GM18507 (cell line): Measurements from ENCODE around the gene C1orf210.
A peak's percentile ranks its signal among the peaks of the same experiment; 100 is the strongest.

Experiments
- DNase-seq: peaks from one replicate; pipeline ENCODE4 v3.0.0; 2011; ENCODE audit warnings: low read depth; ENCODE audit not compliant: insufficient read length; ENCODE audit errors: extremely low spot score
- FAIRE-seq: peaks from 2 replicates; lab custom pipeline; 2011; peaks lifted over from hg19 to GRCh38; lab: Jason Lieb, UNC

C1orf210 gene

GRCh38 chr1:43256675-43257570, 28.5 kb downstream of the C1orf210 start:
- no peak for DNase-seq
- FAIRE-seq = no peak

GRCh38 chr1:43255438-43256210, 29.8 kb downstream of the C1orf210 start:
- DNase-seq (no peak), FAIRE-seq (no peak)

- FAIRE-seq (no peak), DNase-seq (no peak)
Measured at GRCh38 chr1:43253876-43254275, 31.5 kb downstream of the C1orf210 start.

DNA sequence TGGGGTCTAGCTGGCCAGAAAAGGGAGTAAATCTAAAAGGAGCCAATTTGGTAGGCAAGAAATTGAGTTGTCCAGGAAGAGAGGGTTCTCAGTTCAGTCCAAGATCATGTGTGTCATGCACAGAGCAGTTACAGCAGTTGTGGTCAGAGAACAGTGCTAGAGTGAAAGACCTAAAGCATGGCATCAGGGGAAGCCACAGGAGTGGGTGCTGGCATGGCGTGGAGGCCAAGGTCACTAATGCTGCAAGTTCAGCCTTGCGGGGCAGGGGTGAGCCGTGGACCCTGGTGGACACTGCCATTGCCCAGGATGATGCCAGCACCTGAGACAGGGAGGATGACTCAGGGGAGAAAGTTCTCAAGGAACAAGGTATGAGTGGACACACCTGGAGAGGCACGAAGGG, 32.2 kb downstream of the C1orf210 start:
- no peak for DNase-seq
- no peak for FAIRE-seq

DNA sequence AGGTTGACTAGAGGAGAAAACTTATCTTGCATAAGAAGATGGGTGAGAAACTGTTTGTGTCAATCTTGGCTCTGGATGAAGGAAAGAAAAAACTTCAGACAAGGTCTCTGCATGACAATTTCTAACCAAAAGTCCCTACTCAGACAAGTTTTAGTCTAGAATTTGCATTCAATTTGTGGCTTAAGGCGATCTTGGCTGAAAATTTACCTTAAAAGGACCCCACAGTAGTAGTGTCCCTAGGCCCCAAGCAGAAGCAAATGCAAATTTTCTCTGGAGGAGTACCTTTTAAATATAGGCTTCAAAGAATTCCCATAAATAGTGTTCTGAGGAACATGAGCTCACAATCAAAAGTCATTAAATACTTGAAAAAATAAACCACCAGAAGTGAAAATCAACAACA, 33.2 kb downstream of the C1orf210 start:
- FAIRE-seq = no peak
- no peak for DNase-seq

- FAIRE-seq = no peak
Measured at GRCh38 chr1:43251024-43251423, 34.4 kb downstream of the C1orf210 start.

DNA sequence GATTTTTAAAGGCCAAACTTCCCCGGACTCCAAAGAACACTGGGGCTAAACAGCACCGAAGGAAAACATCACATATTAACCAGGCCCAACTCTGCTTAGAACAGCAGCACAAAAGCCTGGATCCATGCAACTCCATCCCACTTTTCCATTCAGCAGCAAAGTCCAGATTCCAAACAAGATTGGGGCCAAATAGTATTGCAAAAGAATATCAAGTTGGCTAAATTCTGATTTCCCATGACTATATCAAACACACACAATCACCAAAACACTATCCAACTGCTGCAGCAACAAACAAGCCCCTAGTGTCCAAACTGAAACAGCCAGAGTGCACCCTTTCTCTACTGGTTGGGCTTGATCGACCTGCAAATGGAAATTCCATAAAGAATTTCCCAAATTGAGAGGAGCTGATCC, 35.0 kb downstream of the C1orf210 start:
- DNase-seq (no peak), FAIRE-seq (no peak)

More at GRCh38 chr1:43251024-43251423, 34.4 kb downstream of the C1orf210 start:
- DNase-seq = no peak

DNA sequence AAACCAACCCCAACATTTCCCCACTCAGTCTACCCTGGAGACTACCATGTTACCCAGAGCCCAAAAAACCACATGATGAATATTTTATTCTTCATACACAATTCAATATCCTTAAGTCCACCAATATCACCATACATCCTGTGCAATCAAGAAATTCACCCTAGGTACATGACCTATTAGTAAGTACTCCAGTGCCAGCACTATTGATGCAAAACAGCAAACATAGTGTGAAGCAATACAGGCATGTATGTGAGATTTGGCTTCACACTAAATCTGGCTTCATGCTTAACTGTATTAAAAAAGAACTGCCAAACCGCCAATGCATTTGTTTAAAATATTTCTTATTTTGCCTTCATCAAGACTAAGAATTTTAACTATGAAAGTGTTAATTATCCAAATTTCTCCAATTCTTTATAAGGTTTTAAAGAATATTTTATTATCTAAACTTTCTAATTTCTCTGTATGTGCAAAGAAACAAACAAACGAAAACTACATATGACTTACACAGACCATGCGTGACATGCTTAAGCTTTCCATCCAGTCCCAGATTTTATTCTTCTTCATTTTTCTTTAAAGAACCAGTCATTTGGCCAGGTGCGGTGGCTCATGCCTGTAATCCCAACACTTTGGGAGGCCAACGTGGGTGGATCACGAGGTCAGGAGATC, 38.0 kb downstream of the C1orf210 start:
- FAIRE-seq (no peak), DNase-seq (no peak)

- DNase-seq = no peak
- FAIRE-seq = no peak
Measured at GRCh38 chr1:43246466-43247213, 38.7 kb downstream of the C1orf210 start.

GRCh38 chr1:43243299-43243698, 42.1 kb downstream of the C1orf210 start:
- DNase-seq = no peak
- no peak for FAIRE-seq

- FAIRE-seq = no peak
- DNase-seq = no peak
Measured at GRCh38 chr1:43241413-43241836, 44.0 kb downstream of the C1orf210 start.

- FAIRE-seq (peak; percentile 97), DNase-seq (peak; percentile 61)
Measured at GRCh38 chr1:43239484-43239883, 45.9 kb downstream of the C1orf210 start.

GRCh38 chr1:43238991-43239469, 46.4 kb downstream of the C1orf210 start:
- FAIRE-seq (no peak), DNase-seq (no peak)

GRCh38 chr1:43238085-43238484, 47.3 kb downstream of the C1orf210 start:
- FAIRE-seq = peak; percentile 74

GRCh38 chr1:43237121-43237520, 48.3 kb downstream of the C1orf210 start:
- FAIRE-seq = no peak
- DNase-seq = no peak

More at GRCh38 chr1:43238085-43238484, 47.3 kb downstream of the C1orf210 start:
- DNase-seq = no peak

- FAIRE-seq (no peak), DNase-seq (no peak)
Measured at GRCh38 chr1:43235451-43236121, 49.8 kb downstream of the C1orf210 start.

GRCh38 chr1:43235040-43235439, 50.3 kb downstream of the C1orf210 start:
- DNase-seq (no peak), FAIRE-seq (no peak)

DNA sequence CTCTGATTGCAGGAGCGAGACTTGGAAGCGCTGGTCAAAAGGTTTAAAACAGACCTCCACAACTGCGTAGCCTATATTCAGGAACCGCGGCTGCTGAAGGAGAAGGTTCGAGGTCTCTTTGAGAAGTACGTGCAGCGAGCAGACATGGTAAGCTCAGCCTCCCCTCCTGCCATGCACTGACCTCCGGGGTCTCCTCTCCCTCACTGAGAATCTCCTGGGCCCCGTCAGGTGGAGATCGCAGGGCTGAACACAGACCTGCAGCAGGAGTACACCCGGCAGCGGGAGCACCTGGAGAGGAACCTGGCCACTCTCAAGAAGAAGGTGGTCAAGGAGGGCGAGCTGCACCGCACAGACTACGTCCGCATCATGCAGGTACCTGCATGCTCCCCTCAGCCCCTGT, 51.1 kb downstream of the C1orf210 start:
- DNase-seq (no peak), FAIRE-seq (no peak)

GRCh38 chr1:43233631-43234030, 51.8 kb downstream of the C1orf210 start:
- FAIRE-seq (no peak), DNase-seq (no peak)
